NCI-H128 (cell line): ENCODE measurements around the gene ZNF283.
A peak's percentile ranks its signal among the peaks of the same experiment; 100 is the strongest.
"Not testable (repeated sequence)": the region's sequence is repeated elsewhere in the genome, so short reads cannot be mapped to it uniquely, and the experiment has no call there.

Experiments used
- DNase-seq: peaks from one replicate; lab custom pipeline; 2025; ENCODE audit not compliant: unreplicated experiment; lab: John Stamatoyannopoulos, UW

The ZNF283 gene

GRCh38 chr19:43799502-43800142 lies 27.5 kb upstream of the ZNF283 start:
- DNase-seq, result no peak

GRCh38 chr19:43802216-43802951 lies 24.7 kb upstream of the ZNF283 start, which contains the start of gene LYPD5:
Gene LYPD5, minus strand, starts transcription at chr19:43802447. Its CDS starts 67 bp downstream, at chr19:43802380.
- no peak for DNase-seq

- no peak for DNase-seq
These were observed 22.7 kb upstream of the ZNF283 start for GRCh38 chr19:43804432-43804831.

- DNase-seq, result not testable (repeated sequence)
These were observed 20.7 kb upstream of the ZNF283 start for GRCh38 chr19:43806401-43806800.

- DNase-seq, result no peak
These were observed 20.3 kb upstream of the ZNF283 start for GRCh38 chr19:43806848-43807247.

- no peak for DNase-seq
These were observed 19.5 kb upstream of the ZNF283 start for GRCh38 chr19:43807651-43808050.

- peak; percentile 46 for DNase-seq
These were observed 17.1 kb upstream of the ZNF283 start for GRCh38 chr19:43809762-43810696.

- DNase-seq, result no peak
These were observed 15.3 kb upstream of the ZNF283 start for GRCh38 chr19:43811837-43812236.

GRCh38 chr19:43812259-43812658 lies 14.9 kb upstream of the ZNF283 start:
- no peak for DNase-seq

- DNase-seq, result no peak
These were observed 14.4 kb upstream of the ZNF283 start for GRCh38 chr19:43812688-43813087.

- no peak for DNase-seq
These were observed 12.3 kb upstream of the ZNF283 start for GRCh38 chr19:43814663-43815352.

GRCh38 chr19:43817454-43817853 lies 9.7 kb upstream of the ZNF283 start:
- DNase-seq, result not testable (repeated sequence)

- no peak for DNase-seq
These were observed 8.6 kb upstream of the ZNF283 start for GRCh38 chr19:43818500-43818899.

GRCh38 chr19:43820098-43820883 lies 6.8 kb upstream of the ZNF283 start:
- DNase-seq, result no peak

GRCh38 chr19:43820884-43821215 lies 6.3 kb upstream of the ZNF283 start:
- DNase-seq, result no peak

- not testable (repeated sequence) for DNase-seq
These were observed 3.3 kb upstream of the ZNF283 start for GRCh38 chr19:43823856-43824255.

GRCh38 chr19:43824572-43824971 lies 2.5 kb upstream of the ZNF283 start:
- not testable (repeated sequence) for DNase-seq

GRCh38 chr19:43839139-43839538 lies 12.0 kb downstream of the ZNF283 start:
- DNase-seq, result no peak

- DNase-seq, result no peak
These were observed 14.9 kb downstream of the ZNF283 start for GRCh38 chr19:43842007-43842406.

- DNase-seq, result no peak
These were observed 20.1 kb downstream of the ZNF283 start for GRCh38 chr19:43847246-43847645.
